HL-60 (cell line): ENCODE data around the gene SMC1B.

Experiments used
- DNase-seq, 2 experiments: peaks; one replicate each; pipeline ENCODE4 v3.0.0-alpha.2; 2010 to 2020; ENCODE audit warnings: low read depth in 1 of 2, low spot score in 1 of 2
- H3K27ac ChIP-seq: fragments of 250-450 bp; sonication (Bioruptor Pico); replicated peaks from 2 replicates; pipeline ENCODE4 v1.5.1; 2020; ENCODE audit warnings: mild to moderate bottlenecking, moderate library complexity
- H3K27me3 ChIP-seq: fragments of 250-450 bp; sonication (Bioruptor Pico); 2 replicates; pipeline ENCODE4 v1.5.1; 2021; ENCODE audit warnings: mild to moderate bottlenecking, moderate library complexity; ENCODE audit not compliant: insufficient read depth, poor library complexity, severe bottlenecking
- H3K4me3 ChIP-seq: replicated peaks from 2 replicates; pipeline ENCODE4 v1.5.1; 2011; ENCODE audit warnings: mild to moderate bottlenecking, control low read depth, low read length; ENCODE audit not compliant: insufficient read depth
- CTCF ChIP-seq: IDR thresholded peaks from one replicate; pipeline ENCODE4 v1.5.1; 2011; ENCODE audit warnings: low read length, control low read depth, inconsistent platforms; ENCODE audit not compliant: insufficient read depth
- GABPA ChIP-seq: IDR thresholded peaks from 2 replicates; pipeline ENCODE4 v1.6.1; 2012; ENCODE audit warnings: low read depth
- POLR2AphosphoS5 ChIP-seq: IDR thresholded peaks from 2 replicates; pipeline ENCODE4 v1.6.1; 2012; ENCODE audit warnings: low read depth
- SPI1 ChIP-seq: IDR thresholded peaks from 2 replicates; pipeline ENCODE4 v1.6.1; 2012; ENCODE audit warnings: low read depth, mild to moderate bottlenecking, borderline replicate concordance
- TF ChIP-seq, protein P1 (sequence below): IDR thresholded peaks from 2 replicates; pipeline ENCODE4 v1.6.1; 2012; ENCODE audit warnings: low read depth; ENCODE audit not compliant: insufficient replicate concordance

Gene SMC1B

GRCh38 chr22:45344334-45344733 lies 69.1 kb downstream of the SMC1B start:
- Histone ChIP-seq H3K27ac (no peak overlapping the region), H3K27me3 (no peaks in the 10 kb centered on the region), H3K4me3 (no peak overlapping the region)
- no peak for DNase-seq
- TF ChIP-seq CTCF = no peak
- no peak for TF ChIP-seq POLR2AphosphoS5
- TF ChIP-seq, protein P1, sequence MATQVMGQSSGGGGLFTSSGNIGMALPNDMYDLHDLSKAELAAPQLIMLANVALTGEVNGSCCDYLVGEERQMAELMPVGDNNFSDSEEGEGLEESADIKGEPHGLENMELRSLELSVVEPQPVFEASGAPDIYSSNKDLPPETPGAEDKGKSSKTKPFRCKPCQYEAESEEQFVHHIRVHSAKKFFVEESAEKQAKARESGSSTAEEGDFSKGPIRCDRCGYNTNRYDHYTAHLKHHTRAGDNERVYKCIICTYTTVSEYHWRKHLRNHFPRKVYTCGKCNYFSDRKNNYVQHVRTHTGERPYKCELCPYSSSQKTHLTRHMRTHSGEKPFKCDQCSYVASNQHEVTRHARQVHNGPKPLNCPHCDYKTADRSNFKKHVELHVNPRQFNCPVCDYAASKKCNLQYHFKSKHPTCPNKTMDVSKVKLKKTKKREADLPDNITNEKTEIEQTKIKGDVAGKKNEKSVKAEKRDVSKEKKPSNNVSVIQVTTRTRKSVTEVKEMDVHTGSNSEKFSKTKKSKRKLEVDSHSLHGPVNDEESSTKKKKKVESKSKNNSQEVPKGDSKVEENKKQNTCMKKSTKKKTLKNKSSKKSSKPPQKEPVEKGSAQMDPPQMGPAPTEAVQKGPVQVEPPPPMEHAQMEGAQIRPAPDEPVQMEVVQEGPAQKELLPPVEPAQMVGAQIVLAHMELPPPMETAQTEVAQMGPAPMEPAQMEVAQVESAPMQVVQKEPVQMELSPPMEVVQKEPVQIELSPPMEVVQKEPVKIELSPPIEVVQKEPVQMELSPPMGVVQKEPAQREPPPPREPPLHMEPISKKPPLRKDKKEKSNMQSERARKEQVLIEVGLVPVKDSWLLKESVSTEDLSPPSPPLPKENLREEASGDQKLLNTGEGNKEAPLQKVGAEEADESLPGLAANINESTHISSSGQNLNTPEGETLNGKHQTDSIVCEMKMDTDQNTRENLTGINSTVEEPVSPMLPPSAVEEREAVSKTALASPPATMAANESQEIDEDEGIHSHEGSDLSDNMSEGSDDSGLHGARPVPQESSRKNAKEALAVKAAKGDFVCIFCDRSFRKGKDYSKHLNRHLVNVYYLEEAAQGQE = no peak
- no peak for TF ChIP-seq GABPA
- TF ChIP-seq SPI1 = no peak

DNA sequence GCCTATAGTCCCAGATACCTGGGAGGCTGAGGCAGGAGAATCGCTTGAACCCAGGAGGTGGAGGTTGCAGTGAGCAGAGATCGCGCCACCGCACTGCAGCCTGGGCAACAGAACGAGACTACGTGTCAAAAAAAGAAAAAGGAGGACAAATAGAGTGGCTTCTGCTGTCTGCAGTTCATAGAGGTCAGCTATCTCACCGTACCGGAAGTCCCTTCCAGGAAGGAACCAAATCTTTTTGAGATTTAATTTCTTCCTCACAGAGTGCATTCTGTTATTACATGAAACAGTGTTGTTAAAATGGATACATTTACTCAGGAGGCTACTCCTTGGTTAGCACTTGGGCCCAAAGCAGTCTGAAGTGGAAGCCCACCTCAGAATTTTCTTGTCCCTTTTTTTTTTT lies 70.3 kb downstream of the SMC1B start:
- no peak overlapping the region for H3K27ac ChIP-seq

DNA sequence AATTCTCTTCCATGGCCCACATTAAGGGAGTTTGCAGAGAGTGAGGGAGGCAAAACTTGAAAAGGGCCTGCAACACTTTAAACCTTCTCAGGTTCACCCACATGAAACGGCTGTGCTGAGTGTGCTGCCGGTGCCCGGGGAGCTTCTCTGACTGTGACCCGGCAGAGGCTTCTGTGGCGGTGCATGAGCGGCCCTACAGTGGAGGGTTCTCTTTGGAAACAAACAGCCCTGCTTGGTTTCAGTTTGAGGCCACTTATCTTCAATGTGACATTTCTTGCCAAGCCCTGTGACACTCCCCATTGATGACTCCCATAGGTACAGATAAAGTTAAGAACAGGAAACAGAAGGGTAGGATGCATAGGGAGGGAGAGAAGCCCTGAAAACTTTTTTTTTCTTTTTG lies 71.9 kb downstream of the SMC1B start:
- TF ChIP-seq CTCF (no peak), GABPA (no peak), POLR2AphosphoS5 (no peak), SPI1 (no peak)
- TF ChIP-seq, protein P1 = no peak
- Histone ChIP-seq H3K27ac (no peak overlapping the region), H3K4me3 (no peak overlapping the region), H3K27me3 (no peaks in the 10 kb centered on the region)
- no peak for DNase-seq

More for the DNA sequence above, 70.3 kb downstream of the SMC1B start:
- H3K27me3 ChIP-seq = no peaks in the 10 kb centered on the region
- DNase-seq = no peak
- no peak overlapping the region for H3K4me3 ChIP-seq
- TF ChIP-seq CTCF (no peak), GABPA (no peak), POLR2AphosphoS5 (no peak)
- TF ChIP-seq, protein P1 = no peak
